Measurements from ENCODE around the gene KANSL2. TPM values are rescaled to one million over a fixed set of nuclear protein-coding genes. Genes with fewer than 3 reads are reported as not detected.
"Not testable (repeated sequence)": the region's sequence is repeated elsewhere in the genome, so short reads cannot be mapped to it uniquely, and the experiment has no call there.

KANSL2 gene
- polyA plus RNA-seq, 3 donors = 14.5 to 20.6 (median 15.0) TPM

GRCh38 chr12:48630346-48630745 lies 51.7 kb downstream of the KANSL2 start:
- no peak overlapping the region for H3K27ac ChIP-seq (ENCODE audit: low read depth, low read length)

GRCh38 chr12:48629541-48629940 lies 52.5 kb downstream of the KANSL2 start:
- no peak overlapping the region for H3K27ac ChIP-seq (ENCODE audit: low read depth, low read length)
- WGBS, 3 donors = 90 to 96% (median 92%) methylated on average over 3 of the region's 3 CpGs

- 68 to 87% (median 70%) methylated on average over 4 of the region's 4 CpGs for WGBS, 3 donors
- no peak overlapping the region for H3K27ac ChIP-seq (ENCODE audit: low read depth, low read length)
Observed at GRCh38 chr12:48627556-48627955, 54.5 kb downstream of the KANSL2 start.

GRCh38 chr12:48622997-48623396 lies 59.0 kb downstream of the KANSL2 start:
- H3K27ac ChIP-seq (ENCODE audit: low read depth, low read length) = not testable (repeated sequence)
- 89 to 93% (median 92%) methylated on average over 7 of the region's 7 CpGs for WGBS, 3 donors

GRCh38 chr12:48618541-48618940 lies 63.5 kb downstream of the KANSL2 start:
- 17 to 20% (median 19%) methylated on average over 7 of the region's 7 CpGs for WGBS, 3 donors

GRCh38 chr12:48615681-48616080 lies 66.4 kb downstream of the KANSL2 start:
- no peak overlapping the region for H3K27ac ChIP-seq (ENCODE audit: low read depth, low read length)
- 77 to 89% (median 89%) methylated on average over 4 of the region's 4 CpGs for WGBS, 3 donors

More at GRCh38 chr12:48618541-48618940, 63.5 kb downstream of the KANSL2 start:
- no peak overlapping the region for H3K27ac ChIP-seq (ENCODE audit: low read depth, low read length)

GRCh38 chr12:48613321-48613720 lies 68.7 kb downstream of the KANSL2 start:
- no peak overlapping the region for H3K27ac ChIP-seq (ENCODE audit: low read depth, low read length)
- WGBS, 3 donors = 66 to 87% (median 85%) methylated on average over 1 of the region's 1 CpG

Other genes starting within 250 kb of the KANSL2 start
- not detected for gene ANP32D, start 209.7 kb downstream of the KANSL2 start, polyA plus RNA-seq
- gene C12orf54, start 199.7 kb downstream of the KANSL2 start, polyA plus RNA-seq = under 1 TPM in 1 of 3 donors, not detected in 2; 0.15 TPM
- gene OR8S1, start 156.6 kb downstream of the KANSL2 start, polyA plus RNA-seq = not detected
- not detected for gene LALBA, start 112.2 kb downstream of the KANSL2 start, polyA plus RNA-seq
- gene CCNT1, start 34.5 kb upstream of the KANSL2 start, polyA plus RNA-seq = 1 to 10 TPM; 4.6 to 8.0 (median 5.4) TPM
- 10 to 100 TPM; 17.9 to 62.3 (median 28.0) TPM for gene ADCY6, start 106.9 kb upstream of the KANSL2 start, polyA plus RNA-seq
- 10 to 100 TPM in 1 of 3 donors, 1 to 10 TPM in 2; 3.1 to 16.6 (median 6.9) TPM for gene CACNB3, start 136.3 kb upstream of the KANSL2 start, polyA plus RNA-seq
- 10 to 100 TPM; 33.2 to 42.7 (median 33.4) TPM for gene DDX23, start 169.9 kb upstream of the KANSL2 start, polyA plus RNA-seq
- gene RND1, start 183.6 kb upstream of the KANSL2 start, polyA plus RNA-seq = 10 to 100 TPM in 1 of 3 donors, 1 to 10 TPM in 2; 2.1 to 12.4 (median 9.0) TPM
- gene FKBP11, start 243.3 kb upstream of the KANSL2 start, polyA plus RNA-seq = 100 to 1,000 TPM in 1 of 3 donors, 10 to 100 TPM in 2; 30.5 to 156 (median 45.0) TPM

All from adipose tissue (tissue), 3 donors.